H9 (cell line): Measurements from ENCODE around the gene TTLL9. TPM values are rescaled to one million over a fixed set of nuclear protein-coding genes. Genes with fewer than 3 reads are reported as not detected.

Source experiments
- DNase-seq: peaks from one replicate; pipeline ENCODE4 v3.0.0-alpha.2; 2017
- H2AFZ ChIP-seq: one replicate; pipeline ENCODE4 v1.6.1; 2013; ENCODE audit warnings: mild to moderate bottlenecking, low read length, control low read depth, moderate library complexity
- H2AK5ac ChIP-seq: 2 replicates; pipeline ENCODE4 v1.6.1; 2013; ENCODE audit warnings: low read length, control low read depth, mixed read lengths; ENCODE audit not compliant: insufficient read length
- H2BK120ac ChIP-seq: one replicate; pipeline ENCODE4 v1.6.1; 2013; ENCODE audit warnings: low read depth, mild to moderate bottlenecking, low read length, control low read depth, inconsistent platforms; ENCODE audit not compliant: poor library complexity, severe bottlenecking
- H2BK12ac ChIP-seq: 2 replicates; pipeline ENCODE4 v1.6.1; 2013; ENCODE audit warnings: low read length, control low read depth, mixed read lengths, low read depth; ENCODE audit not compliant: insufficient read length
- H2BK15ac ChIP-seq: 2 replicates; pipeline ENCODE4 v1.6.1; 2013; ENCODE audit warnings: low read depth, low read length, control low read depth
- H2BK20ac ChIP-seq: one replicate; pipeline ENCODE4 v1.6.1; 2013; ENCODE audit warnings: low read depth, mild to moderate bottlenecking, low read length, control low read depth, inconsistent platforms; ENCODE audit not compliant: poor library complexity, severe bottlenecking
- H2BK5ac ChIP-seq: 2 replicates; pipeline ENCODE4 v1.6.1; 2013; ENCODE audit warnings: low read length, control low read depth, mixed read lengths; ENCODE audit not compliant: insufficient read length
- H3K14ac ChIP-seq: 2 replicates; pipeline ENCODE4 v1.6.1; 2013; ENCODE audit warnings: low read length, control low read depth; ENCODE audit not compliant: insufficient read depth
- H3K18ac ChIP-seq: 2 replicates; pipeline ENCODE4 v1.6.1; 2013; ENCODE audit warnings: low read depth, mild to moderate bottlenecking, mixed read lengths, low read length, control low read depth; ENCODE audit not compliant: insufficient read length
- H3K23ac ChIP-seq: 2 replicates; pipeline ENCODE4 v1.6.1; 2013; ENCODE audit warnings: low read length, control low read depth, mixed read lengths, low read depth; ENCODE audit not compliant: insufficient read length
- H3K23me2 ChIP-seq: 2 replicates; pipeline ENCODE4 v1.6.1; 2013; ENCODE audit warnings: low read depth, mild to moderate bottlenecking, mixed read lengths, low read length, control low read depth; ENCODE audit not compliant: insufficient read length, poor library complexity, severe bottlenecking
- H3K27ac ChIP-seq: 2 replicates; pipeline ENCODE4 v1.5.1; 2013; ENCODE audit warnings: low read length, control low read depth, mixed read lengths, low read depth; ENCODE audit not compliant: insufficient read length
- H3K27me3 ChIP-seq: 2 replicates; pipeline ENCODE4 v1.6.1; 2013; ENCODE audit warnings: low read length, control low read depth, inconsistent platforms; ENCODE audit not compliant: insufficient read depth
- H3K4ac ChIP-seq: 2 replicates; pipeline ENCODE4 v1.6.1; 2013; ENCODE audit warnings: low read depth, mild to moderate bottlenecking, control low read depth, inconsistent platforms, low read length, moderate library complexity
- H3K4me1 ChIP-seq: 2 replicates; pipeline ENCODE4 v1.6.1; 2013; ENCODE audit warnings: low read length, control low read depth, inconsistent platforms; ENCODE audit not compliant: insufficient read depth
- H3K4me2 ChIP-seq: 2 replicates; pipeline ENCODE4 v1.6.1; 2013; ENCODE audit warnings: low read length, control low read depth, mixed read lengths; ENCODE audit not compliant: insufficient read length, insufficient read depth
- H3K56ac ChIP-seq: 2 replicates; pipeline ENCODE4 v1.6.1; 2013; ENCODE audit warnings: low read depth, mild to moderate bottlenecking, mixed read lengths, low read length, control low read depth; ENCODE audit not compliant: insufficient read length
- H3K79me1 ChIP-seq: 2 replicates; pipeline ENCODE4 v1.6.1; 2013; ENCODE audit warnings: low read depth, mild to moderate bottlenecking, moderate library complexity, low read length, control low read depth, inconsistent platforms; ENCODE audit not compliant: insufficient read depth, poor library complexity, severe bottlenecking
- H3K79me2 ChIP-seq: 2 replicates; pipeline ENCODE4 v1.6.1; 2013; ENCODE audit warnings: low read length, control low read depth, inconsistent platforms; ENCODE audit not compliant: insufficient read depth
- H3K9ac ChIP-seq: 2 replicates; pipeline ENCODE4 v1.6.1; 2013; ENCODE audit warnings: low read length, control low read depth, mixed read lengths; ENCODE audit not compliant: insufficient read length; ENCODE audit errors: extremely low read depth
- H3K9me3 ChIP-seq: one replicate; pipeline ENCODE4 v1.6.1; 2013; ENCODE audit warnings: low read depth, low read length, inconsistent platforms; ENCODE audit not compliant: control insufficient read depth
- H3T11ph ChIP-seq: one replicate; pipeline ENCODE4 v1.6.1; 2013; ENCODE audit warnings: mild to moderate bottlenecking, low read length, control low read depth, inconsistent platforms
- H4K20me1 ChIP-seq: one replicate; pipeline ENCODE4 v1.6.1; 2013; ENCODE audit not compliant: control insufficient read depth, insufficient read length, insufficient read depth
- H4K5ac ChIP-seq: 2 replicates; pipeline ENCODE4 v1.6.1; 2013; ENCODE audit warnings: low read depth, mild to moderate bottlenecking, mixed read lengths, low read length, control low read depth; ENCODE audit not compliant: insufficient read length
- H4K8ac ChIP-seq: replicated peaks from 2 replicates; pipeline ENCODE4 v1.6.1; 2013; ENCODE audit warnings: low read length, control low read depth, mixed read lengths, low read depth; ENCODE audit not compliant: insufficient read length
- H4K91ac ChIP-seq: 2 replicates; pipeline ENCODE4 v1.6.1; 2013; ENCODE audit warnings: low read depth, mild to moderate bottlenecking, moderate library complexity, mixed read lengths, low read length, control low read depth; ENCODE audit not compliant: insufficient read length
- H3K27ac Mint-ChIP-seq, 3 experiments: 2 replicates in 2 of 3; 3 replicates in 1 of 3; pipeline ENCODE4 v1.8.0; 2020 to 2021; ENCODE audit warnings: mixed read lengths in 3 of 3, mild to moderate bottlenecking in 1 of 3, moderate library complexity in 1 of 3
- H3K27me3 Mint-ChIP-seq: 2 replicates; pipeline ENCODE4 v1.8.0; 2021; ENCODE audit warnings: low read depth, mild to moderate bottlenecking, moderate library complexity, mixed read lengths
- H3K36me3 Mint-ChIP-seq, 3 experiments: 2 replicates in 2 of 3; 3 replicates in 1 of 3; pipeline ENCODE4 v1.8.0; 2020 to 2021; ENCODE audit warnings: low read depth in 3 of 3, mixed read lengths in 3 of 3; ENCODE audit not compliant: insufficient read depth in 1 of 3
- H3K4me1 Mint-ChIP-seq, 2 experiments: 2 replicates each; pipeline ENCODE4 v1.8.0; 2020; ENCODE audit warnings: mixed read lengths in 2 of 2
- H3K4me3 Mint-ChIP-seq, 2 experiments: 2 replicates in 1 of 2; 3 replicates in 1 of 2; pipeline ENCODE4 v1.8.0; 2020 to 2021; ENCODE audit warnings: mild to moderate bottlenecking in 2 of 2, mixed read lengths in 2 of 2, moderate library complexity in 1 of 2
- H3K9me3 Mint-ChIP-seq, 2 experiments: 2 replicates in 1 of 2; 3 replicates in 1 of 2; pipeline ENCODE4 v1.8.0; 2020; ENCODE audit warnings: mild to moderate bottlenecking in 2 of 2, mixed read lengths in 2 of 2, moderate library complexity in 1 of 2
- WGBS: extraction: QIAGEN DNeasy Blood & Tissue Kit; methylation state at CpG from one replicate; pipeline ENCODE4 v1.1.7; 2013; ENCODE audit warnings: missing lambda C conversion rate, low lambda C conversion rate, mixed read lengths; ENCODE audit not compliant: insufficient read length; ENCODE audit errors: extremely low coverage; 5-methylcytosine and 5-hydroxymethylcytosine counted together
- total RNA-seq: library from RNA; stranded (reverse); gene quantifications from 2 replicates; pipeline ENCODE4 v1.2.1, GENCODE V29; 2021
- TF ChIP-seq, protein P1 (sequence below): fragments of 200-600 bp; sonication (generic); conservative IDR thresholded peaks from 3 replicates; pipeline ENCODE4 v1.8.0; 2021; ENCODE audit warnings: antibody characterized with exemption, mild to moderate bottlenecking

The TTLL9 gene
- total RNA-seq, 1 experiment from 2014 or later = 0.20 TPM

DNA sequence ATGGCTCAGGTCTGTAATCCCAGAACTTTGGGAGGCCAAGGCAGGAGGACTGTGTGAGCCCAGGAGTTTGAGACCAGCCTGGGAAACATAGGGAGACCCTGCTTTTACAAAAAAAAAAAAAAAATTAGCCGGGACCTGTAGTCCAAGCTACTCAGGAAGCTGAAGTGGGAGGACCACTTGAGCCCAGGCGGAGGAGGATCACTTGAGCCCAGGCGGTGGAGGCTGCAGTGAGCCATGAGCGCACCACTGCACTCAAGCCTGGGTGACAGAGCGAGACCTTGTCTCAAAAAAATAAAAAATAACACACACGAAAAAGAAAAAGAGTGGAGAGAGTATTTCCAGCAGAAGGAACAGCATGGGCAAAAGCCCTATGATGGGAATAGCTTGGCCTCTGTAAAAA lies 2.0 kb downstream of the TTLL9 start:
- Histone ChIP-seq H4K8ac (no peak overlapping the region), H4K20me1 (no peaks in the 10 kb centered on the region), H3K9ac (no peak overlapping the region), H3K79me1 (no peaks in the 10 kb centered on the region), H3K27me3 (peaks cover 16% of the 10 kb centered on the region; the same call in 1 of the 2 replicates), H3K56ac (no peak overlapping the region), H2BK12ac (no peak overlapping the region), H3K23me2 (peaks cover 12% of the 10 kb centered on the region), H3K27ac (no peak overlapping the region), H3T11ph (no peak overlapping the region), H3K9me3 (no peaks in the 10 kb centered on the region), H3K4me1 (no peaks in the 10 kb centered on the region), H4K91ac (no peak overlapping the region), H3K18ac (no peak overlapping the region), H3K23ac (no peak overlapping the region), H2BK5ac (no peak overlapping the region), H3K4ac (no peak overlapping the region), H3K4me2 (no peak overlapping the region), H2AK5ac (no peak overlapping the region), H2AFZ (no peak overlapping the region), H2BK120ac (no peak overlapping the region), H2BK15ac (no peak overlapping the region), H2BK20ac (no peak overlapping the region), H4K5ac (no peak overlapping the region), H3K79me2 (no peaks in the 10 kb centered on the region), H3K14ac (no peak overlapping the region)
- Mint-ChIP-seq H3K27ac (no peak overlapping the region), H3K9me3 (no peaks in the 10 kb centered on the region), H3K4me1 (peaks cover 11 to 23% of the 10 kb centered on the region in 2 experiments), H3K4me3 (no peak overlapping the region), H3K27me3 (peaks cover 60% of the 10 kb centered on the region), H3K36me3 (no peaks in the 10 kb centered on the region)
- no CpG with 5 or more reads among the region's 6 CpGs for WGBS
- DNase-seq = no peak
- TF ChIP-seq, protein P1, sequence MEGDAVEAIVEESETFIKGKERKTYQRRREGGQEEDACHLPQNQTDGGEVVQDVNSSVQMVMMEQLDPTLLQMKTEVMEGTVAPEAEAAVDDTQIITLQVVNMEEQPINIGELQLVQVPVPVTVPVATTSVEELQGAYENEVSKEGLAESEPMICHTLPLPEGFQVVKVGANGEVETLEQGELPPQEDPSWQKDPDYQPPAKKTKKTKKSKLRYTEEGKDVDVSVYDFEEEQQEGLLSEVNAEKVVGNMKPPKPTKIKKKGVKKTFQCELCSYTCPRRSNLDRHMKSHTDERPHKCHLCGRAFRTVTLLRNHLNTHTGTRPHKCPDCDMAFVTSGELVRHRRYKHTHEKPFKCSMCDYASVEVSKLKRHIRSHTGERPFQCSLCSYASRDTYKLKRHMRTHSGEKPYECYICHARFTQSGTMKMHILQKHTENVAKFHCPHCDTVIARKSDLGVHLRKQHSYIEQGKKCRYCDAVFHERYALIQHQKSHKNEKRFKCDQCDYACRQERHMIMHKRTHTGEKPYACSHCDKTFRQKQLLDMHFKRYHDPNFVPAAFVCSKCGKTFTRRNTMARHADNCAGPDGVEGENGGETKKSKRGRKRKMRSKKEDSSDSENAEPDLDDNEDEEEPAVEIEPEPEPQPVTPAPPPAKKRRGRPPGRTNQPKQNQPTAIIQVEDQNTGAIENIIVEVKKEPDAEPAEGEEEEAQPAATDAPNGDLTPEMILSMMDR = no peak
